Glomerular visceral epithelial cell (primary cell): ENCODE measurements around the gene PALS2.

Experiments
- DNase-seq: peaks from one replicate; pipeline ENCODE4 v3.0.0-alpha.2; 2016; ENCODE audit errors: extremely low spot score

Gene PALS2

DNA sequence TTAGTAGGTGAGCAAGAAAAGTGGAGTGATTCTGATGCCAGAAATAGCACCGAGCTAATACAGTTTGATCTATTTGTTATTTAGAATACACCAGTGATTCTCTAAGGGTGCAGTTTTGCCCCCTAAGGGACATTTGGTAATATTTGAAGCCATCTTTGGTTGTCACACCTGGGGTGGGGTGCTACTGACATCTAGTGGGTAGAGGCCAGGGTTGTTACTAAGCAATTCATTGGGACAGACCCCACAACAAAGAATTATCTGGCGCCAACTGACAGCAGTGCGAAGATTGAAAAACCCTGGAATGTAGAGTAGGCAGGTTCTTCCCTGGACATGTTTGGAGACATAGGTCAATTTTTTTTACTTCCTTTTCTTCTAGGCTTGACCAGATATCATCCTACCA is 14.6 kb downstream of the PALS2 start:
- peak; percentile 5 for DNase-seq

GRCh38 chr7:24591152-24591551 is 17.9 kb downstream of the PALS2 start:
- DNase-seq, result no peak

GRCh38 chr7:24595671-24596418 is 22.6 kb downstream of the PALS2 start:
- no peak for DNase-seq

DNA sequence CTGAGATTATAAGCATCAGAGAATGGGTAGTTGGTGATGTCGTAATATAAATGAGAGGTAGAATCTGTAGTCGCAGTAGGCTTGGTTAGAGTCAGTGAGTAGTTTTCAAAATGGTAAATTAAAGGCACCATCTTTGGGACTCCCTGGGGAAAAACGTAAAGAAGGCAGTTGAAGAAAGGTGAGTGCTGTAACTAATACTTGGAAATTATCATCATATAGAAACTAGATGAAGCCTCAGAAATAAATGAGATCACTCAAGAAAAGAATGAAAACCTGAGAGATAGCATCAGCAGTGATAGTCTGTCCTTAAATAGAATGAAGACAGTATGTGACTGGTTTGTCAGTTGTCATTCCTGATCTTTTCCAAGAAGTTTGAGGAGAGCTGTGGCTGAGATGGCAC is 23.8 kb downstream of the PALS2 start:
- no peak for DNase-seq

GRCh38 chr7:24601600-24601999 is 28.3 kb downstream of the PALS2 start:
- no peak for DNase-seq

- no peak for DNase-seq
Observed at GRCh38 chr7:24602860-24603456, 29.7 kb downstream of the PALS2 start.

DNA sequence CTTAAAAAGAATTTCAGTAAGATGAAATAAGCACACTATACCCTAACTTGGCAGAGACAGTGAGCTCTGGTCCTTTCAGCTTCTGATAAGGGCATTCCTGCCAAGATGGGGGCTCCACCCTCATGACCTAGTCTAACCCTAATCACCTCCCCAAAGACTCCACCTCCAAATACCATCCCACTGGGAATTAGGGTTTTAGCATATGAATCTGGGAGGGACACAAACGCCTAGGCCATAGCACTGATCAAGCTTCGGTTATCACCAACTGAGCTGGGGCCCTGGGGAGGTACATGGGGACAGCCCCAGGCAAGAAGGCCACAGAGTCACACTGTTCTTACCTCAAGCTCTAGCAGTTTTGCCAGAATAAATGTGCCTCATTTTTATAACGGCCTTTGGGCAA is 31.4 kb downstream of the PALS2 start:
- no peak for DNase-seq

DNA sequence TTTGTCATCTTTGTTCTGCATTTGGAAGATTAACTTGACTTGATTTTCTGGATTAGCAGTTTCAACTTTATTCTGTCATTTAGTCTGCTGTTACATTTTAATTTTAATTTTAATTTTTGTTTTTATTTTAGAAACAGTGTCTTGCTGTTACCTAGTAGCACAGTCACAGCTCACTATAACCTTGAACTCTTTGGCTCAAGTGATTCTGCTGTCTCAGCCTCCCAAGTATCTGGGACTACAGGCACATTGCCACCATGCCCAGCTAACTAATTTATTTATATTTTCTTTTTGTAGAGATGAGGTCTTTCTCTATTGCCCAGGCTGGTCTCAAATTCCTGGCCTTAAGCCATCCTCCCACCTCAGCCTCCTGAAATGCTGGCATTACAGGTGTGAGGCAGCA is 35.3 kb downstream of the PALS2 start:
- no peak for DNase-seq

DNA sequence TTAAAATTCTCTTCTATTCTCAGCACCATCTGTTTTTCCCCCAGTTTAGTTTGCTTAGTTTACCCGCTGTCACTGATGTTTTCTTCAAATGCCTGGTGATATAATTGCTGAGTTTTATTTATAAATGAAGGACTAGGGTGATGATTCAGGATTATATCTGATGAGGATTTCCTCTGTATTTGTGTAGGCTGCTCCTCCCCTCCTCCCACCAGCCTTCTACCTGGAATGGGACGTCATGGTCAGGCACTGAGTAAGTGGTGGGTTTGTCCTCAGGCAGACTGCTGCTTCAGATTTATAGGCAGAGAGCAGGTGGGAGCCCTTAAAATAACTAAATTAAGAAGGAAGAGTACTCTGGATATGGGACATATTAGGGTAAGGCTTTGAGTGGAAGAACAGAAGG is 35.8 kb downstream of the PALS2 start:
- DNase-seq, result no peak

- no peak for DNase-seq
Observed at GRCh38 chr7:24609570-24609969, 36.3 kb downstream of the PALS2 start.

GRCh38 chr7:24611130-24611529 is 37.9 kb downstream of the PALS2 start:
- no peak for DNase-seq

- DNase-seq, result no peak
Observed at GRCh38 chr7:24617957-24618616, 44.8 kb downstream of the PALS2 start.

- DNase-seq, result no peak
Observed at GRCh38 chr7:24619978-24620377, 46.7 kb downstream of the PALS2 start.

- DNase-seq, result no peak
Observed at GRCh38 chr7:24622646-24623182, 49.5 kb downstream of the PALS2 start.
